ENCODE measurements around the gene RALGPS1.

Gene RALGPS1

GRCh38 chr9:127117801-127118200 lies 203.2 kb downstream of the RALGPS1 start:
- TF ChIP-seq CTCF (IDR thresholded peaks at IDR 0.05): no peak

- TF ChIP-seq CTCF (IDR thresholded peaks at IDR 0.05): no peak
Measured at GRCh38 chr9:127118597-127119319, 204.2 kb downstream of the RALGPS1 start.

GRCh38 chr9:127119320-127119709 lies 204.7 kb downstream of the RALGPS1 start:
- TF ChIP-seq CTCF (IDR thresholded peaks at IDR 0.05): no peak

- TF ChIP-seq CTCF (IDR thresholded peaks at IDR 0.05): no peak
Measured at GRCh38 chr9:127121628-127122175, 207.1 kb downstream of the RALGPS1 start.

- no peak for TF ChIP-seq CTCF (IDR thresholded peaks at IDR 0.05)
Measured at GRCh38 chr9:127122176-127123063, 207.8 kb downstream of the RALGPS1 start, which contains the start of gene ANGPTL2. ANGPTL2 (minus strand) TSS chr9:127122635; CDS start chr9:127108731, 13,904 bp downstream.

GRCh38 chr9:127123064-127123890 lies 208.7 kb downstream of the RALGPS1 start:
- TF ChIP-seq CTCF (IDR thresholded peaks at IDR 0.05): no peak

- TF ChIP-seq CTCF (IDR thresholded peaks at IDR 0.05): no peak
Measured at GRCh38 chr9:127124111-127124531, 209.5 kb downstream of the RALGPS1 start.
